Measurements from ENCODE around the gene MAP4K4.

DNA sequence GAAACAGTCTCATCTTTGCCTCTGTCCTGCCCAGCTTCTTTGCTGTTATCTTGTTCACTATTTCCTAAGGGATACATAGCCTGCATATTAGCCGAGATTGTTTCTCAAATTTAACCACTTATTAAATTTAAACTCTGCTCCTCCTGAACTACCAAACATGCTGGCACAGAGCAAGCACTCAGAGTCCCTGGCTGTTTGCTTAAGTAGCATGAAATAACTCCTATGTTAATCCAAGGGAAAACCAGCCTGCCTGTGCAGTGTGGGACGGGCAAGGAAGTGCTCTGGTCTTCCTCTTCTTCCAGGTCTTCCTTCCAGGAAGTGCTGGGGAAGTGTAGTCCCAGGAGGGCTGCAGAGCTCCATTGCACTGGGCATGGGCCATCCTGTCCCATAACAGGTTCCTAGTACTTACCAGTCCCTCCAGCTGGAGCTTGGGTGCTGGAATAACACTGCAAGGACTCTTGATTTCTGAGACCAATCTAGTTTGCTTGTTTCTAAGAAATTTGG lies 198.4 kb downstream of the MAP4K4 start:
- TF ChIP-seq GATA2 (IDR thresholded peaks at IDR 0.05; ENCODE audit: low read depth, low read length) = no peak
- TF ChIP-seq GATA3 (IDR thresholded peaks at IDR 0.05; ENCODE audit: low read depth, low read length) = no peak

Data from SH-SY5Y (cell line).